A673 (cell line): ENCODE measurements around the gene ZDHHC11. TPM values are rescaled to one million over a fixed set of nuclear protein-coding genes. Genes with fewer than 3 reads are reported as not detected.

ENCODE experiments used
- BruUV-seq: library from RNA; stranded (reverse); fragments of 400-500 nt; replicated peaks from 2 replicates; lab custom pipeline; 2021; lab: Mats Ljungman, UMichigan
- CTCF ChIA-PET: fragments of 300-600 bp; sonication (Branson Sonifier 250); formaldehyde crosslinking; loops from one replicate; lab custom pipeline; 2022; ENCODE audit warnings: antibody characterized with exemption; lab: Charles Lee
- POLR2A ChIA-PET: fragments of 300-600 bp; sonication (Branson Sonifier 250); formaldehyde crosslinking; loops from one replicate; lab custom pipeline; 2022; ENCODE audit warnings: antibody characterized with exemption; ENCODE audit not compliant: low non-redundant PET; lab: Charles Lee
- DNase-seq: peaks from one replicate; pipeline ENCODE4 v3.0.0-alpha.2; 2015; ENCODE audit warnings: low spot score
- H3K27ac ChIP-seq: fragments of 200-600 bp; sonication (generic); 2 replicates; pipeline ENCODE4 v1.5.1; 2016; ENCODE audit warnings: mixed run types, low read depth, mild to moderate bottlenecking, mixed read lengths, antibody characterized with exemption, low read length; ENCODE audit not compliant: poor library complexity, severe bottlenecking
- H3K27me3 ChIP-seq: fragments of 200-600 bp; sonication (generic); replicated peaks from 2 replicates; pipeline ENCODE4 v1.6.1; 2017; ENCODE audit warnings: mixed run types, low read depth, mild to moderate bottlenecking, mixed read lengths, antibody characterized with exemption, low read length; ENCODE audit not compliant: insufficient read depth, poor library complexity
- H3K36me3 ChIP-seq: fragments of 200-600 bp; sonication (generic); 2 replicates; pipeline ENCODE4 v1.6.1; 2016; ENCODE audit warnings: mixed run types, mild to moderate bottlenecking, mixed read lengths, antibody characterized with exemption, low read length; ENCODE audit not compliant: insufficient read depth, poor library complexity, severe bottlenecking
- H3K4me1 ChIP-seq: fragments of 200-600 bp; sonication (generic); 2 replicates; pipeline ENCODE4 v1.6.1; 2017; ENCODE audit warnings: mixed run types, mild to moderate bottlenecking, mixed read lengths, antibody characterized with exemption, low read length; ENCODE audit not compliant: insufficient read depth, poor library complexity, severe bottlenecking
- H3K4me3 ChIP-seq: fragments of 200-600 bp; sonication (generic); 2 replicates; pipeline ENCODE4 v1.5.1; 2016; ENCODE audit warnings: low read depth, mixed run types, mild to moderate bottlenecking, mixed read lengths, low read length; ENCODE audit not compliant: poor library complexity, severe bottlenecking
- H3K9me3 ChIP-seq: fragments of 200-600 bp; sonication (generic); 2 replicates; pipeline ENCODE4 v1.6.1; 2016; ENCODE audit warnings: mixed run types, low read depth, mild to moderate bottlenecking, mixed read lengths, antibody characterized with exemption, low read length; ENCODE audit not compliant: poor library complexity, severe bottlenecking
- CTCF ChIP-seq: fragments of 300-800, 200-600 bp; sonication (generic); conservative IDR thresholded peaks from 2 replicates; pipeline ENCODE4 v1.5.1; 2017; ENCODE audit warnings: low read depth, mild to moderate bottlenecking, antibody characterized with exemption, low read length, moderate library complexity, mixed read lengths
- EZH2 ChIP-seq: fragments of 200-600 bp; sonication (generic); IDR thresholded peaks from 2 replicates; pipeline ENCODE4 v1.6.1; 2017; ENCODE audit warnings: borderline replicate concordance, low read depth, mild to moderate bottlenecking, mixed read lengths, antibody characterized with exemption, low read length; ENCODE audit not compliant: poor library complexity, severe bottlenecking
- intact Hi-C: fragments of 100-400 bp; cut with micrococcal nuclease; formaldehyde crosslinking; loops from one replicate; pipeline ENCODE4 v1.10.0; 2022; ENCODE audit not compliant: unreplicated experiment
- total RNA-seq: library from RNA; stranded (reverse); gene quantifications from 2 replicates; pipeline ENCODE4 v1.2.3, GENCODE V29; 2021

The ZDHHC11 gene
- total RNA-seq, 1 experiment from 2014 or later = 47.3 TPM

GRCh38 chr5:746258-746761 is 104.5 kb downstream of the ZDHHC11 start:
- BruUV-seq = no TSS peak
- TF ChIP-seq EZH2 (no peak), CTCF (no peak)
- Histone ChIP-seq H3K27me3 (no peaks in the 10 kb centered on the region), H3K36me3 (no peaks in the 10 kb centered on the region), H3K9me3 (no peaks in the 10 kb centered on the region), H3K4me3 (no peak overlapping the region), H3K27ac (no peak overlapping the region), H3K4me1 (no peaks in the 10 kb centered on the region)
- POLR2A ChIA-PET = no interaction called here
- DNase-seq = no peak
- CTCF ChIA-PET = no interaction called here
- intact Hi-C loops = no loop called here

Other genes starting within 250 kb of the ZDHHC11 start
- gene CEP72, start 238.6 kb downstream of the ZDHHC11 start, total RNA-seq = 37.2 and 40.1 TPM in 2 replicates
- 0.09 and 0.19 TPM in 2 replicates for gene TPPP, start 157.6 kb downstream of the ZDHHC11 start, total RNA-seq
- 1.3 and 1.6 TPM in 2 replicates for gene ZDHHC11B, start 66.3 kb downstream of the ZDHHC11 start, total RNA-seq
- gene BRD9, start 41.8 kb upstream of the ZDHHC11 start, total RNA-seq = 73.7 and 76.5 TPM in 2 replicates
- gene TRIP13, start 41.9 kb upstream of the ZDHHC11 start, total RNA-seq = 64.6 and 69.1 TPM in 2 replicates
- gene NKD2, start 157.8 kb upstream of the ZDHHC11 start, total RNA-seq = 22.9 and 23.5 TPM in 2 replicates